Measurements from ENCODE around the gene MEOX1.

DNA sequence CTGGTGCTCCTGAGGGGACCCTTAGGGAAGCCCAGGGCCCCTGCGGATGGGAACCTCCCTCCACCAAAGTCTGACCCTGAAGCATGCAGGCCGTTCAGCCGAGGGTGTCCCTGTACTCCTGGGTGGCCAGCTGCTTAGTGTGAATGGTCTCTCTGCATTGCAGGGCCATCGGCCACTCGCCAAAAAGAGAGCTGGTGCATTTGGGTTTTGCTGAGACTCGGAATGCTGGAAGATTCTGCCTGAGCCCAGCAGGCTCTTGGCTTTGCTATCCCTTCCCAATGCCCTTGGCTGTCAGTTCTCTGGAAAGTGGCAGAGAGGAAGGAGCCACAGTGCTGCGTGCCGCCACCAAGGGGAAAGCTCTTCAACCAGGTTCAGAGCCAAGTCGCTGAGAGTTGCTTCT, 2.8 kb downstream of the MEOX1 start:
- TF ChIP-seq, protein P1, sequence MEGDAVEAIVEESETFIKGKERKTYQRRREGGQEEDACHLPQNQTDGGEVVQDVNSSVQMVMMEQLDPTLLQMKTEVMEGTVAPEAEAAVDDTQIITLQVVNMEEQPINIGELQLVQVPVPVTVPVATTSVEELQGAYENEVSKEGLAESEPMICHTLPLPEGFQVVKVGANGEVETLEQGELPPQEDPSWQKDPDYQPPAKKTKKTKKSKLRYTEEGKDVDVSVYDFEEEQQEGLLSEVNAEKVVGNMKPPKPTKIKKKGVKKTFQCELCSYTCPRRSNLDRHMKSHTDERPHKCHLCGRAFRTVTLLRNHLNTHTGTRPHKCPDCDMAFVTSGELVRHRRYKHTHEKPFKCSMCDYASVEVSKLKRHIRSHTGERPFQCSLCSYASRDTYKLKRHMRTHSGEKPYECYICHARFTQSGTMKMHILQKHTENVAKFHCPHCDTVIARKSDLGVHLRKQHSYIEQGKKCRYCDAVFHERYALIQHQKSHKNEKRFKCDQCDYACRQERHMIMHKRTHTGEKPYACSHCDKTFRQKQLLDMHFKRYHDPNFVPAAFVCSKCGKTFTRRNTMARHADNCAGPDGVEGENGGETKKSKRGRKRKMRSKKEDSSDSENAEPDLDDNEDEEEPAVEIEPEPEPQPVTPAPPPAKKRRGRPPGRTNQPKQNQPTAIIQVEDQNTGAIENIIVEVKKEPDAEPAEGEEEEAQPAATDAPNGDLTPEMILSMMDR (conservative IDR thresholded peaks at IDR 0.05 in 1 of 2, IDR thresholded peaks at IDR 0.05 in 1 of 2; ENCODE audit: low read depth in 1 of 2, low read length in 2 of 2), result no peak
- no peak for TF ChIP-seq EZH2 (IDR thresholded peaks at IDR 0.05; ENCODE audit: low read length, missing control alignments)

All from fibroblast of lung (primary cell).